HEK293T (cell line): ENCODE results near the gene WDR64.

ENCODE experiments used
- ARNT ChIP-seq: fragments of 450-650 bp; IDR thresholded peaks from 2 replicates; pipeline ENCODE4 v1.6.1; 2017; ENCODE audit warnings: mild to moderate bottlenecking
- BHLHE40 ChIP-seq: fragments of 450-650 bp; IDR thresholded peaks from 2 replicates; pipeline ENCODE4 v1.6.1; 2016; ENCODE audit warnings: mild to moderate bottlenecking, moderate library complexity, borderline replicate concordance
- ELF4 ChIP-seq: fragments of 450-650 bp; IDR thresholded peaks from 2 replicates; pipeline ENCODE4 v1.6.1; 2017; ENCODE audit warnings: antibody characterized with exemption
- FOXA1 ChIP-seq: fragments of 450-650 bp; IDR thresholded peaks from 2 replicates; pipeline ENCODE4 v1.6.1; 2016; ENCODE audit warnings: mild to moderate bottlenecking
- FOXK2 ChIP-seq: fragments of 450-650 bp; IDR thresholded peaks from 2 replicates; pipeline ENCODE4 v1.6.1; 2016; ENCODE audit warnings: mild to moderate bottlenecking
- FOXM1 ChIP-seq: fragments of 450-650 bp; IDR thresholded peaks from 2 replicates; pipeline ENCODE4 v1.6.1; 2017; ENCODE audit warnings: mild to moderate bottlenecking, borderline replicate concordance
- HDGF ChIP-seq: fragments of 450-650 bp; IDR thresholded peaks from 2 replicates; pipeline ENCODE4 v1.6.1; 2017; ENCODE audit warnings: antibody characterized with exemption, borderline replicate concordance
- L3MBTL2 ChIP-seq: fragments of 450-650 bp; conservative IDR thresholded peaks from 2 replicates; pipeline ENCODE4 v1.6.1; 2016; ENCODE audit warnings: mild to moderate bottlenecking
- NFRKB ChIP-seq: fragments of 450-650 bp; IDR thresholded peaks from 2 replicates; pipeline ENCODE4 v1.6.1; 2016; ENCODE audit warnings: mild to moderate bottlenecking, moderate library complexity
- SP1 ChIP-seq: fragments of 450-650 bp; IDR thresholded peaks from 2 replicates; pipeline ENCODE4 v1.6.1; 2017
- TARDBP ChIP-seq: fragments of 450-650 bp; IDR thresholded peaks from 2 replicates; pipeline ENCODE4 v1.6.1; 2016
- ZNF384 ChIP-seq: fragments of 450-650 bp; IDR thresholded peaks from 2 replicates; pipeline ENCODE4 v1.6.1; 2016

DNA sequence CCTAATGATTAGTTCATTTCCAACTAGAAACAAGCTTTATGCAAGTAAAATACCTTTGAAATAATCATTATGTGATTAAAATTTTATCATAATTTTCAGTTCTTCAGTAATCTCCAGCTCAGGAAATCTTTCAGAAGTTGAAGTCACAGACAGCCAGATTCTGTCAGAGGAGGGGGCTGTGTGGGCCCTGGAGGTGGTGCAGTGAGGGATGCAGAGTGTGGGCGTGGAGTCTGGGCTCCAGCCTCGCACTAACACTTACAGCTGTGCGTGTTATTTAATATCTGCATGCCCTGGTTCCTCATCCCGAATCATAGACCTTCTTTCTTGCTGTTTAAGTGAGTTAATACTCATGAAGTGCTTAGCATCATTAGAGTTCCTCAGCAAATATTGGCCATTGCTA is 23.9 kb downstream of the WDR64 start:
- TF ChIP-seq FOXM1 (no peak), SP1 (no peak), ARNT (no peak), NFRKB (no peak), BHLHE40 (no peak), TARDBP (no peak), L3MBTL2 (no peak), ELF4 (no peak), FOXA1 (no peak), FOXK2 (no peak), HDGF (no peak), ZNF384 (no peak)
